ENCODE results near the gene PRKG1. TPM values are rescaled to one million over a fixed set of nuclear protein-coding genes. Genes with fewer than 3 reads are reported as not detected.
A peak's percentile ranks its signal among the peaks of the same experiment; 100 is the strongest.

The PRKG1 gene
- total and polyA plus RNA-seq, 12 donors = 3.8 to 48.1 (median 29.9) TPM

DNA sequence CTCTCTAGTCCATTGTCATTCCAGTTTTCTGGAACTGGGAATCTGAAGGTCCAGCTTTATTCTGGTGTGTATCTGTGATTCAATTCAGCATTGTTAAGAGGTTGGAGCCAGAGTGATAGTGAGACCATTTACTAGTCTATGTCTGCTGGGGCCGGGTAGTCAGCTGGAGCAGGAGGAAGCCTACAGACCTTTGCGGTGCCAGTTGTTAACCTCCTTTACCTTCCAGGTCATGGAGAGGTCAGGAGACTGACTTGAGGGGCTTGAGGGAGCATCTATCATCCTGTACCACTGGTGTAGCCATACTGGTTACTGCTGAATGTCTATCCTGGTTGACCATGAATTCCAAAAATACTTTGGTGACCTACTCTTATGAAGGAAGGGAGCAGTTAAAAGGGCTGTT is 634.3 kb downstream of the PRKG1 start:
- no peak overlapping the region for H3K4me3 ChIP-seq
- peak overlapping the region in 1 of 10 donors; percentile 55 for H3K27ac ChIP-seq
- no peaks in the 10 kb centered on the region for H3K36me3 ChIP-seq
- peaks cover 0 to 48% (median 24%) of the 10 kb centered on the region in 9 donors for H3K4me1 ChIP-seq
- ATAC-seq (no peak), DNase-seq (no peak)
- intact Hi-C loops (cut with DNase I) = loop anchor here in 4 of 10 donors (10.0 kb wide), 4 partner anchors 246 to 714 kb away; no protein-coding TSS in a partner anchor
- TF ChIP-seq, protein P1, sequence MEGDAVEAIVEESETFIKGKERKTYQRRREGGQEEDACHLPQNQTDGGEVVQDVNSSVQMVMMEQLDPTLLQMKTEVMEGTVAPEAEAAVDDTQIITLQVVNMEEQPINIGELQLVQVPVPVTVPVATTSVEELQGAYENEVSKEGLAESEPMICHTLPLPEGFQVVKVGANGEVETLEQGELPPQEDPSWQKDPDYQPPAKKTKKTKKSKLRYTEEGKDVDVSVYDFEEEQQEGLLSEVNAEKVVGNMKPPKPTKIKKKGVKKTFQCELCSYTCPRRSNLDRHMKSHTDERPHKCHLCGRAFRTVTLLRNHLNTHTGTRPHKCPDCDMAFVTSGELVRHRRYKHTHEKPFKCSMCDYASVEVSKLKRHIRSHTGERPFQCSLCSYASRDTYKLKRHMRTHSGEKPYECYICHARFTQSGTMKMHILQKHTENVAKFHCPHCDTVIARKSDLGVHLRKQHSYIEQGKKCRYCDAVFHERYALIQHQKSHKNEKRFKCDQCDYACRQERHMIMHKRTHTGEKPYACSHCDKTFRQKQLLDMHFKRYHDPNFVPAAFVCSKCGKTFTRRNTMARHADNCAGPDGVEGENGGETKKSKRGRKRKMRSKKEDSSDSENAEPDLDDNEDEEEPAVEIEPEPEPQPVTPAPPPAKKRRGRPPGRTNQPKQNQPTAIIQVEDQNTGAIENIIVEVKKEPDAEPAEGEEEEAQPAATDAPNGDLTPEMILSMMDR (IDR thresholded peaks at IDR 0.05) = no peak
- no peaks in the 10 kb centered on the region for H3K9me3 ChIP-seq
- 92 to 93% methylated on average over 2 of the region's 2 CpGs for WGBS, 2 donors
- H3K27me3 ChIP-seq = no peaks in the 10 kb centered on the region

- intact Hi-C loops (cut with DNase I) = loop anchor here in 4 of 10 donors (10.0 kb wide), 4 partner anchors 245 to 715 kb away; no protein-coding TSS in a partner anchor
- Histone ChIP-seq H3K4me3 (no peak overlapping the region), H3K36me3 (no peaks in the 10 kb centered on the region), H3K27ac (no peak overlapping the region), H3K9me3 (no peaks in the 10 kb centered on the region), H3K27me3 (no peaks in the 10 kb centered on the region), H3K4me1 (peaks cover 0 to 48% (median 24%) of the 10 kb centered on the region in 9 donors)
- no peak for ATAC-seq
- DNase-seq = no peak
- 67 to 68% methylated on average over 2 of the region's 2 CpGs for WGBS, 2 donors
- TF ChIP-seq, protein P1 (IDR thresholded peaks at IDR 0.05) = no peak
These were observed 635.2 kb downstream of the PRKG1 start for GRCh38 chr10:51709324-51709972.

DNA sequence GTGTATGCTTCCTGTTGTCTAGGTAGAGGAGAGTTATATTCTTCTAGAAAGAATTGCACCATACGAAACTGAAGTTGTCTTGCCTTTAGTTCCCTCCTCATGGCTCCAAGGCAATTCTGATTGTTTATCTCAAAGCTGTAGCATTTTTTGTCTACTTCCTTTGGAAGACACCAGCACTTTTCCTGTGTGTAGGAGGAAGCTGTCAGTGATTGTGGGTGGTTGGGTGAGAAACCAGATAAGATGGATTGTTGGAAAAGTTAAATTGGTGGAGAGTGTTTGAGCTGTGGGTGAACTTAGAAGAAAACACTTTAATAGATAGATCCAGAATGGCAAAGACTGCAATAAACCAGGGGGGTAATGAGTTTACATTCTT is 637.2 kb downstream of the PRKG1 start:
- H3K4me3 ChIP-seq = no peak overlapping the region
- H3K4me1 ChIP-seq = peaks cover 0 to 38% (median 17%) of the 10 kb centered on the region in 9 donors
- H3K27ac ChIP-seq = no peak overlapping the region
- no peaks in the 10 kb centered on the region for H3K27me3 ChIP-seq
- TF ChIP-seq, protein P1 (IDR thresholded peaks at IDR 0.05) = no peak
- 56 to 68% methylated on average over 1 of the region's 1 CpG for WGBS, 2 donors
- no peak for DNase-seq
- H3K9me3 ChIP-seq = no peaks in the 10 kb centered on the region
- no peak for ATAC-seq
- H3K36me3 ChIP-seq = no peaks in the 10 kb centered on the region
- intact Hi-C loops (cut with DNase I) = loop anchor here in 1 of 10 donors (10.0 kb wide), 1 partner anchor 243 kb away; no protein-coding TSS in a partner anchor

DNA sequence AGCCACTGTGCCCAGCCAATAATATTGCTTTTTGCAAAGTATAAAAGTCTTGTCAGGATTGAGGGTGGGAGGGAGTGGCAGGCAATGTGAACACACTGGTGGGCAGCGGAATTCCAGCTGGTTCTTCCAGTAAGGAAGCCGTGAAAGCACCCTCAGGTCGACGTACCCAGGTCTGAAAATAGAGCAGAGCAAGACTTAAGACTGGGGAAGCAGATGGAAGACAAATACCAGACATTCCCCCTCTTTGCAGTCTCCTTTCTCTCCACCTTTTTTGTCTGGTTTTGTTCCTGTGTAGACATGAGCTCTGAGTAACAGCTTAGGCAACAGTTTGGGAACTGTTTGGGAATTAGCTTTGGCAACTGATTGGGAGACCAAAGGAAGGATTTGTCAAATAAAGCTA is 642.7 kb downstream of the PRKG1 start:
- no peaks in the 10 kb centered on the region for H3K9me3 ChIP-seq
- no peak overlapping the region for H3K4me3 ChIP-seq
- no peak for DNase-seq
- intact Hi-C loops (cut with DNase I) = loop anchor here in 1 of 10 donors (10.0 kb wide), 1 partner anchor 238 kb away; no protein-coding TSS in a partner anchor
- WGBS, 2 donors = 73 to 75% methylated on average over 4 of the region's 4 CpGs
- ATAC-seq = no peak
- H3K4me1 ChIP-seq = peaks cover 0 to 3% (median 0%) of the 10 kb centered on the region in 9 donors
- H3K27ac ChIP-seq = no peak overlapping the region
- H3K36me3 ChIP-seq = no peaks in the 10 kb centered on the region
- H3K27me3 ChIP-seq = no peaks in the 10 kb centered on the region
- TF ChIP-seq, protein P1 (IDR thresholded peaks at IDR 0.05) = no peak
